CD8-positive, alpha-beta memory T cell (primary cell): ENCODE data around the gene JMJD4. TPM values are rescaled to one million over a fixed set of nuclear protein-coding genes. Genes with fewer than 3 reads are reported as not detected.

Experiments used
- CTCF ChIA-PET: fragments of 350-600 bp; sonication (Branson Sonifier 250); formaldehyde crosslinking; loops from one replicate; lab custom pipeline; 2021; ENCODE audit warnings: antibody characterized with exemption; lab: Charles Lee
- POLR2A ChIA-PET: fragments of 350-600 bp; sonication (Branson Sonifier 250); formaldehyde crosslinking; loops from one replicate; lab custom pipeline; 2021; ENCODE audit warnings: antibody characterized with exemption; lab: Charles Lee
- DNase-seq, 5 donors: peaks; one replicate each; pipeline versions ENCODE4 v3.0.0 to v3.0.0-alpha.2; 2020 to 2022; ENCODE audit warnings: mixed read lengths in 1 of 5
- H3K27ac ChIP-seq: one replicate; pipeline ENCODE4 v1.7.0; 2013; ENCODE audit warnings: low read depth, mild to moderate bottlenecking, low read length, moderate library complexity
- H3K27me3 ChIP-seq: 2 replicates; pipeline ENCODE4 v1.7.0; 2013; ENCODE audit warnings: low read length, mild to moderate bottlenecking; ENCODE audit not compliant: insufficient read depth, poor library complexity, severe bottlenecking
- H3K36me3 ChIP-seq: 2 replicates; pipeline ENCODE4 v1.7.0; 2013; ENCODE audit warnings: mild to moderate bottlenecking, low read length, moderate library complexity; ENCODE audit not compliant: insufficient read depth
- H3K4me1 ChIP-seq: 2 replicates; pipeline ENCODE4 v1.7.0; 2013; ENCODE audit warnings: mild to moderate bottlenecking, low read length, moderate library complexity; ENCODE audit not compliant: insufficient read depth
- H3K4me3 ChIP-seq: 2 replicates; pipeline ENCODE4 v1.7.0; 2013; ENCODE audit warnings: mild to moderate bottlenecking, low read length
- H3K9me3 ChIP-seq: 2 replicates; pipeline ENCODE4 v1.7.0; 2013; ENCODE audit warnings: mild to moderate bottlenecking, low read length
- H3K27ac Mint-ChIP-seq, 8 donors: one replicate each; pipeline ENCODE4 v1.8.0; 2020 to 2021; ENCODE audit warnings: mixed read lengths in 8 of 8, mild to moderate bottlenecking in 6 of 8, inconsistent platforms in 3 of 8, moderate library complexity in 3 of 8
- H3K27me3 Mint-ChIP-seq, 2 donors: one replicate each; pipeline ENCODE4 v1.8.0; 2020 to 2021; ENCODE audit warnings: mixed read lengths in 2 of 2, mild to moderate bottlenecking in 1 of 2, moderate library complexity in 1 of 2
- H3K36me3 Mint-ChIP-seq, 3 donors: one replicate each; pipeline ENCODE4 v1.8.0; 2020 to 2021; ENCODE audit warnings: mixed read lengths in 3 of 3, inconsistent platforms in 1 of 3, mild to moderate bottlenecking in 1 of 3
- H3K4me1 Mint-ChIP-seq, 3 donors: one replicate each; pipeline ENCODE4 v1.8.0; 2020 to 2021; ENCODE audit warnings: mixed read lengths in 3 of 3, inconsistent platforms in 1 of 3, mild to moderate bottlenecking in 1 of 3
- H3K4me3 Mint-ChIP-seq, 7 donors: one replicate each; pipeline ENCODE4 v1.8.0; 2020 to 2021; ENCODE audit warnings: mixed read lengths in 7 of 7, mild to moderate bottlenecking in 6 of 7, moderate library complexity in 4 of 7, inconsistent platforms in 2 of 7
- H3K9me3 Mint-ChIP-seq, 5 donors: one replicate each; pipeline ENCODE4 v1.8.0; 2020 to 2022; ENCODE audit warnings: mixed read lengths in 5 of 5, mild to moderate bottlenecking in 3 of 5, moderate library complexity in 2 of 5, inconsistent platforms in 1 of 5
- polyA plus RNA-seq: library from polyadenylated mRNA; unstranded; fragments of 300-500 nt; fragmentation: Illumina TruSeq; gene quantifications from one replicate; pipeline ENCODE4 v1.2.3, GENCODE V29; 2021
- total RNA-seq, 2 experiments: library from RNA; stranded (reverse); gene quantifications; one replicate each; pipeline ENCODE4 v1.2.3, GENCODE V29; 2021

JMJD4 gene
- total and polyA plus RNA-seq, 3 experiments from 2014 or later, result 23.1 to 28.0 (median 25.8) TPM

DNA sequence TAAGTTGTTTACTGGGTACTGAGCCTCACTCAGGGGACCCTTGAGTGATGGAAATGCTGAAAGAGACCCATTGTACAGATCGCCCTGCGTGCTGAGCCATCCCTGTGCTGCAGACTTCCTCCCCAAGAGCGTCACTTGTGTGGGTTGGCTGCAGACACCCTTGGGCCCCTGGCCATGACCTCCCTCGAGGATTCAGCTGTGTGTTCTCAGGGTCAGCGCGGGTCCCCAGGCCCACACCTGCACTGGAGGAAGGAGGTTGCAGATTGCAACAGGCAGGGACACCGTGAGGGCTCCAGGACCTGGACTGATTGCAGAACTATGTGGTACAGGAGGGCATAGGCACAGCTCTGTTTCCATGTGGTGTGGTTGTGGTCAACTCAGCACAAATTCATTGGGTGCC lies 4.5 kb upstream of the JMJD4 start:
- POLR2A ChIA-PET, result interaction anchor here (1.4 kb wide), 1 partner anchor 26 kb away, joined by 4 read pairs; no protein-coding TSS in a partner anchor

DNA sequence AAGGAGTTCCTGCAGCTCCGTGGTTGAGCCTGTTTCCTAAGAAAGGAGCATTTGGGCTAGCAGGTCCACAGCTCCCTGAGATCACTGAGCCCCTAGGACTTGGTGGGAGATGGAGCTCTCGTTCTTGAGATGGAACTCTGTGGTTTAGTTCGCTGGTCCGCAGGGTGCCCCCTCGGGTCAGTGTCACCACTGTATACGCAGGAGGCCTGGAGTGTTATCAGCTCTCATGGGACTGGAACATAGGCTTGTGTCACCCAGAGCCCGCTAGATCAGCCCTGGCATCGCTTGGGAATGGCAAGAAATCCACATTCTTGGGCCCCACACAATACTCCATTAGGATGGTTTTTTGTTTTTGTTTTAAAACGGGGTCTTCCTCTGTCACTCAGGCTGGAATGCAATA lies 3.7 kb upstream of the JMJD4 start:
- CTCF ChIA-PET, result no interaction called here
- Mint-ChIP-seq H3K4me1 (peaks cover 39 to 84% (median 62%) of the 10 kb centered on the region in 3 donors), H3K9me3 (no peaks in the 10 kb centered on the region)

More for the DNA sequence above, 4.5 kb upstream of the JMJD4 start:
- no peak for DNase-seq
- H3K36me3 ChIP-seq, result peaks cover 9% of the 10 kb centered on the region
- Mint-ChIP-seq H3K9me3 (no peaks in the 10 kb centered on the region), H3K4me1 (peaks cover 38 to 83% (median 62%) of the 10 kb centered on the region in 3 donors), H3K4me3 (peak overlapping the region in 2 of 7 donors; percentile 42 to 74), H3K36me3 (peaks cover 0 to 23% (median 5%) of the 10 kb centered on the region in 3 donors), H3K27me3 (peaks cover 0 to 1% of the 10 kb centered on the region in 2 donors), H3K27ac (peak overlapping the region in 3 of 8 donors; percentile 29 to 87 (median 64))
- no peak overlapping the region for H3K4me3 ChIP-seq
- no peaks in the 10 kb centered on the region for H3K27me3 ChIP-seq
- H3K9me3 ChIP-seq, result no peaks in the 10 kb centered on the region
- CTCF ChIA-PET, result no interaction called here
- peaks cover 18% of the 10 kb centered on the region for H3K4me1 ChIP-seq
- no peak overlapping the region for H3K27ac ChIP-seq

DNA sequence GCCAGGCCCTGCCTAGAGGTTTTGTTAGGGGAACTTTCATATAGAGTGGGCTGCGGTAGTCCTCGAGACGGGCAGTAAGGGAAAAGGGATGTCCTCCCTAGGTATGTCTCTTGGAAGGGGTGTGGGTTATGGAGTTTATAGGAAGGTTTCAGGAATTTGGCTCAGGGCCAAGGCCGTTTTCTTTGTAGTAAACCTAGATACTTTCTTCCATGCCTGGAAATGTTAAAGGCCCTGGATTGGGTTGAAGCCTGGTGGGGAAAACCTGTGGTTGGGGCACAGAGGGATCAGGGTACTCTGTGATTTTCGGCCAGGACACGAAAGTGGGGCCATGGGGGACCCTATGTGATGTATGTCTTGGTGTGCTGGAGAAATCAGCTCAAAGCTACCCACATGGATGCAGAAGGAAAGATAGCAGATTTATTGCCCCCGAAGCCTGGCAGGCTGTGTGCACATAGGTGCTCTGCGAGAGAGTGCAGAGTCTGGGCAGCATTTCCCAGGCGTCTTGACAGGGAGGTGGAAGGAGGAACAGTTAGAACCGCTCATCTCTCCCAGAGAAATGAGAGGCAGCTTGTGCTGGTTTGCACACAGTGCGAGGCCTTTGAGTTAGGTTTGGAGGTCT lies 1.8 kb upstream of the JMJD4 start:
- CTCF ChIA-PET, result interaction anchor here (1.3 kb wide), 1 partner anchor 26 kb away, joined by 3 read pairs; no protein-coding TSS in a partner anchor

More for the DNA sequence above, 3.7 kb upstream of the JMJD4 start:
- Mint-ChIP-seq H3K4me3 (peak overlapping the region in 2 of 7 donors; percentile 42 to 54), H3K36me3 (peaks cover 0 to 21% (median 5%) of the 10 kb centered on the region in 3 donors), H3K27ac (peak overlapping the region in 2 of 8 donors; percentile 3 to 64), H3K27me3 (peaks cover 0 to 1% of the 10 kb centered on the region in 2 donors)
- H3K36me3 ChIP-seq, result peaks cover 9% of the 10 kb centered on the region
- no peaks in the 10 kb centered on the region for H3K9me3 ChIP-seq
- DNase-seq, result no peak
- H3K4me1 ChIP-seq, result peaks cover 23% of the 10 kb centered on the region
- no peak overlapping the region for H3K27ac ChIP-seq
- POLR2A ChIA-PET, result interaction anchor here (1.4 kb wide), 1 partner anchor 27 kb away, joined by 4 read pairs; no protein-coding TSS in a partner anchor
- H3K4me3 ChIP-seq, result no peak overlapping the region
- H3K27me3 ChIP-seq, result no peaks in the 10 kb centered on the region

DNA sequence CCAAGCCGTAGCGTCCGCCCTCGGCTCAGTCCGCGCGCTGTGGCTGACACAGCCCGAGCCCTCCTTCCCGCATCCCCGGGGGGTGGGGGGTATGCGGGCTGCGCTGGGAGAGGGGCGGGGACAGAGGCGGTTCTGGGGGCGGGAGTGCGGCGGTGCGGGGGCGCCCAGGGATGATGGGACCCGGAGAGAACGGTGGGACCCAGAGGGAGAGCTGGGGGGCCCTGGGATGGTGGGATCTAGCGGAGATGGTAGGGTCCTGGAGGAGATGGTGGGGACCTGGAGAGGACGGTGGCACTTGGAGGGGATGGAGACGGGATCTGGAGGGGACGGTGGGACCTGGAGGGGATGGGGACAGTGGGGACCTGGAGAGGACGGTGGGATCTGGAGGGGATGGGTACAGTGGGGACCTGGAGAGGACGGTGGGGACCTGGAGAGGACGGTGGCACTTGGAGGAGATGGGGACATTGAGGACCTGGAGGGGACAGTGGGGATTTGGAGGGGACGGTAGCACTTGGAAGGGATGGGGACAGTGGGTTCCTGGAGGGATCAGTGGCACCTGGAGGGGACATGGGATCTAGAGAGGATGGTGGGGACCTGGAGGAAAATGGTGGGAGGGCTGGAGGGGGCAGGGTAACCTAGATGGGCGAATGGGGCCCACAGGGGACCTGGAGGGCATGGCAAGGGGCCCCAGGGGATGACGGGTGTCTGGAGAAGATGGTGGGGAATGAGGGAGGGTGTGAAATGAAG lies 610 bp upstream of the JMJD4 start:
- Mint-ChIP-seq H3K27ac (peak overlapping the region; percentile 74 to 98 (median 90)), H3K36me3 (peaks cover 0 to 27% (median 5%) of the 10 kb centered on the region in 3 donors), H3K9me3 (no peaks in the 10 kb centered on the region), H3K4me3 (peak overlapping the region; percentile 86 to 94 (median 90)), H3K27me3 (peaks cover 0 to 1% of the 10 kb centered on the region in 2 donors), H3K4me1 (peaks cover 36 to 73% (median 51%) of the 10 kb centered on the region in 3 donors)
- Histone ChIP-seq H3K36me3 (peaks cover 9% of the 10 kb centered on the region), H3K9me3 (no peaks in the 10 kb centered on the region), H3K27ac (peak overlapping the region; percentile 73), H3K27me3 (no peaks in the 10 kb centered on the region), H3K4me1 (peaks cover 27% of the 10 kb centered on the region), H3K4me3 (peak overlapping the region; percentile 47)
- CTCF ChIA-PET, result interaction anchor here (1.1 to 1.4 kb wide), 3 partner anchors 26 to 29 kb away, joined by 3 to 4 read pairs (median 3); no protein-coding TSS in a partner anchor
- POLR2A ChIA-PET, result interaction anchor here (0.6 kb wide), 2 partner anchors 53 to 150 kb away, joined by 3 to 4 read pairs; no protein-coding TSS in a partner anchor
- no peak for DNase-seq

More for the DNA sequence above, 1.8 kb upstream of the JMJD4 start:
- H3K36me3 ChIP-seq, result peaks cover 9% of the 10 kb centered on the region
- peaks cover 0 to 1% of the 10 kb centered on the region in 2 donors for H3K27me3 Mint-ChIP-seq
- H3K27ac Mint-ChIP-seq, result peak overlapping the region in 4 of 8 donors; percentile 12 to 66 (median 49)
- peaks cover 0 to 33% (median 5%) of the 10 kb centered on the region in 3 donors for H3K36me3 Mint-ChIP-seq
- no peaks in the 10 kb centered on the region for H3K9me3 Mint-ChIP-seq
- peaks cover 27% of the 10 kb centered on the region for H3K4me1 ChIP-seq
- POLR2A ChIA-PET, result no interaction called here
- H3K4me3 ChIP-seq, result no peak overlapping the region
- peak overlapping the region; percentile 27 to 94 (median 70) for H3K4me3 Mint-ChIP-seq
- no peak for DNase-seq
- H3K27ac ChIP-seq, result no peak overlapping the region
- H3K27me3 ChIP-seq, result no peaks in the 10 kb centered on the region
- no peaks in the 10 kb centered on the region for H3K9me3 ChIP-seq
- H3K4me1 Mint-ChIP-seq, result peaks cover 43 to 85% (median 62%) of the 10 kb centered on the region in 3 donors

DNA sequence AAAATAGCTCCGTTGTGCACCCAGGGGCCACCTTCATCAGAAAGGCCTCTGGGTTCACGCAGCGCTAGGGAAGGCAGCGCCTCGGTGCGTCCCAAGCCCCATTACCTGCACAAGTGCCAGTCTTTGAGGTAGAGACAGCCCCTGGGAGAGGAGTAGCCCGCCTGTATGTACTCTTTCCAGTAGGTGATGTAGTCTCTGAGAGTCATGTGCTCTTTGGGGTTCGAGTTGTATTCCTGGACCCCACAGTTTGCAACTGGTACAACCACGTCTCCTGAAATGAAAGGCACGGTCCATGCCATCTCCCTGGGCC lies 601 bp downstream of the JMJD4 start:
- ChIA-PET CTCF (interaction anchor here (1.4 kb wide), 1 partner anchor 30 kb away, joined by 4 read pairs; no protein-coding TSS in a partner anchor), POLR2A (interaction anchor here (0.6 to 1.1 kb wide), 2 partner anchors 29 to 31 kb away, joined by 3 to 4 read pairs; no protein-coding TSS in a partner anchor)
- Histone ChIP-seq H3K9me3 (no peaks in the 10 kb centered on the region), H3K36me3 (peaks cover 7% of the 10 kb centered on the region), H3K4me1 (peaks cover 33% of the 10 kb centered on the region), H3K4me3 (peak overlapping the region; percentile 47), H3K27me3 (no peaks in the 10 kb centered on the region), H3K27ac (peak overlapping the region; percentile 51)
- Mint-ChIP-seq H3K27me3 (no peaks in the 10 kb centered on the region), H3K27ac (peak overlapping the region; percentile 75 to 94 (median 88)), H3K9me3 (no peaks in the 10 kb centered on the region), H3K4me3 (peak overlapping the region; percentile 86 to 94 (median 90)), H3K36me3 (peaks cover 0 to 20% (median 3%) of the 10 kb centered on the region in 3 donors), H3K4me1 (peaks cover 33 to 69% (median 46%) of the 10 kb centered on the region in 3 donors)
- peak in 1 of 5 donors; percentile 13 for DNase-seq

DNA sequence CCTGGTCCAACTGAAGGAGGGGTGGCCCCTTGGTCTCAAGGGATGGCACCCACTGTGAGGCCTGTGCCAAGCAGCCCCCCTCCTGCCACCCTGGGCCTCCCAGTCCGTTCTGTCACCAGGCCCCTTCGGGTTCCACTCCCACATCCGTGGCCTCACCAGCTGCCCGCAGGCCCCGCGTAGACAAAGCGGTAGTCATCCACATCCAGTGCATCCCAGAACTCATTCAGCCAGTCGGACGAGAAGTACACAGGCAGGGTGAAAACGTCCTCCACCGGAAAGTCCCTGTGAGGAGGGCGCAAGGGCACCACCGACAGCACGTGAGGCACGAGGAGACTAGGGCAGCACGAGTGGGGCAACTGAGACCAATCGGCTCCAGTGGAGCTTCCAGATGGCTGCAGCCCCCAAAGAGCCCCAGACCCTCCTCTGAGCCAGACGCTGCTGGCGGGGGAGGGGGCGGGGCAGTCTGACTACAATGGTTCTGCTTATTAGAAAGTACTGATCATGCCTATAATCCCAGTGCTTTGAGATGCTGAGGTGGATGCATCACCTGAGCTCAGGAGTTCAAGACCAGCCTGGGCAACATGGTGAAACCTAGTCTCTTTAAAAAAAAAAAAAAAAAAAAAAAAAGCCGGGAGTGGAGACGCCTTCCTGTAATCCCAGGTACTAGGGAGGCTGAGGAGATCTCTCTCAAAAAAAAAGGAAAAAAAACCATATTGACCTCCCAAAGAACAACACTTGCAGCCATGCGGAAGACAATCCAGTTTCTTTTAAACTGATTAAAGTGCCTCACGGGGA lies 1.2 kb downstream of the JMJD4 start:
- Histone ChIP-seq H3K4me3 (peak overlapping the region; percentile 47), H3K27ac (peak overlapping the region; percentile 51), H3K9me3 (no peaks in the 10 kb centered on the region), H3K4me1 (peaks cover 38% of the 10 kb centered on the region), H3K27me3 (no peaks in the 10 kb centered on the region), H3K36me3 (peaks cover 2% of the 10 kb centered on the region)
- Mint-ChIP-seq H3K36me3 (peaks cover 0 to 20% (median 3%) of the 10 kb centered on the region in 3 donors), H3K27me3 (no peaks in the 10 kb centered on the region), H3K4me3 (peak overlapping the region; percentile 86 to 94 (median 90)), H3K9me3 (no peaks in the 10 kb centered on the region), H3K27ac (peak overlapping the region; percentile 36 to 94 (median 88)), H3K4me1 (peaks cover 32 to 69% (median 46%) of the 10 kb centered on the region in 3 donors)
- DNase-seq, result no peak
- POLR2A ChIA-PET, result interaction anchor here (0.6 to 1.1 kb wide), 2 partner anchors 10 to 29 kb away, joined by 3 read pairs; no protein-coding TSS in a partner anchor
- CTCF ChIA-PET, result interaction anchor here (1.0 to 1.5 kb wide), 2 partner anchors 32 to 220 kb away, joined by 3 read pairs; no protein-coding TSS in a partner anchor

DNA sequence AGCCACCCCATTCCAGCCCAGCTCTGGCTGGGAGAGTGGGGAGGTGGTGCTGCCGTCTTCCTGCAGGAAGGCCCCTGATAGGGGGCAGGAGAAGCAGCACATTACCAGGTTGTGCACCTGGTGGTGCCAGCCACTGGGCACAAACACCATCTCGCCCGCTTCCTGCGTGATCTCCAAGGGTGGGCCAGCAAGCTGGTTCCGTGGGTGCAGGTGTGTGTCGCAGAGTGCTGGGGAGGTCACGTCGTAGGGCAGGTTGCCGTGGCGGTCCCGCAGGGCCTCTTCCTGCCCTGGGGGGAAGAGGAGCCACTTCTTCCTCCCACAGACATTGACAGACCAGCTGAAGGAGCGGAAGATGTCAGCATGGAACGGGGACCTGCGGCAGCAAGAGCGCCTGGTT lies 1.8 kb downstream of the JMJD4 start:
- DNase-seq, result no peak
- Mint-ChIP-seq H3K4me1 (peaks cover 31 to 68% (median 44%) of the 10 kb centered on the region in 3 donors), H3K36me3 (peaks cover 0 to 20% (median 3%) of the 10 kb centered on the region in 3 donors), H3K9me3 (no peaks in the 10 kb centered on the region), H3K27me3 (no peaks in the 10 kb centered on the region), H3K4me3 (peak overlapping the region; percentile 40 to 88 (median 71)), H3K27ac (peak overlapping the region in 3 of 8 donors; percentile 26 to 68 (median 61))
- H3K27me3 ChIP-seq, result no peaks in the 10 kb centered on the region
- H3K4me1 ChIP-seq, result peaks cover 43% of the 10 kb centered on the region
- POLR2A ChIA-PET, result interaction anchor here (0.6 kb wide), 1 partner anchor 10 kb away, joined by 3 read pairs; no protein-coding TSS in a partner anchor
- H3K36me3 ChIP-seq, result no peaks in the 10 kb centered on the region
- H3K27ac ChIP-seq, result no peak overlapping the region
- H3K9me3 ChIP-seq, result no peaks in the 10 kb centered on the region
- H3K4me3 ChIP-seq, result no peak overlapping the region
- CTCF ChIA-PET, result interaction anchor here (1.0 to 1.5 kb wide), 2 partner anchors 33 to 221 kb away, joined by 3 read pairs; no protein-coding TSS in a partner anchor
